Endodermal cell (in vitro differentiated cells): Measurements from ENCODE around the gene HMGCL. TPM values are rescaled to one million over a fixed set of nuclear protein-coding genes. Genes with fewer than 3 reads are reported as not detected.

ENCODE experiments used
- DNase-seq: peaks from one replicate; pipeline ENCODE4 v3.0.0-alpha.2; 2017
- H3K27ac ChIP-seq: 2 replicates; pipeline ENCODE4 v1.5.1; 2013; ENCODE audit warnings: mild to moderate bottlenecking, low read depth, low read length, moderate library complexity
- H3K27me3 ChIP-seq: 2 replicates; pipeline ENCODE4 v1.6.1; 2013; ENCODE audit warnings: mild to moderate bottlenecking, low read length, moderate library complexity; ENCODE audit not compliant: insufficient read depth, control insufficient read depth, poor library complexity, severe bottlenecking
- H3K36me3 ChIP-seq: 2 replicates; pipeline ENCODE4 v1.7.0; 2013; ENCODE audit warnings: mild to moderate bottlenecking, low read length, moderate library complexity; ENCODE audit not compliant: control insufficient read depth, insufficient read depth
- H3K4me1 ChIP-seq: one replicate; pipeline ENCODE4 v1.7.0; 2013; ENCODE audit warnings: low read length; ENCODE audit not compliant: control insufficient read depth, insufficient read depth
- H3K4me3 ChIP-seq: 2 replicates; pipeline ENCODE4 v1.5.1; 2013; ENCODE audit warnings: mild to moderate bottlenecking, low read length, moderate library complexity
- H3K9ac ChIP-seq: 2 replicates; pipeline ENCODE4 v1.6.1; 2013; ENCODE audit warnings: mild to moderate bottlenecking, low read length, moderate library complexity; ENCODE audit not compliant: poor library complexity, severe bottlenecking; ENCODE audit errors: extremely low read depth
- H3K9me3 ChIP-seq: 2 replicates; pipeline ENCODE4 v1.6.1; 2013; ENCODE audit warnings: mild to moderate bottlenecking, low read length, moderate library complexity; ENCODE audit not compliant: control insufficient read depth
- H3K27ac Mint-ChIP-seq: 2 replicates; pipeline ENCODE4 v1.8.0; 2020; ENCODE audit warnings: mixed read lengths
- H3K27me3 Mint-ChIP-seq: 2 replicates; pipeline ENCODE4 v1.8.0; 2021; ENCODE audit warnings: mild to moderate bottlenecking, mixed read lengths; ENCODE audit not compliant: insufficient read depth
- H3K36me3 Mint-ChIP-seq: 2 replicates; pipeline ENCODE4 v1.8.0; 2020; ENCODE audit warnings: low read depth, mixed read lengths
- H3K4me1 Mint-ChIP-seq: 2 replicates; pipeline ENCODE4 v1.8.0; 2020; ENCODE audit warnings: mixed read lengths
- H3K4me3 Mint-ChIP-seq: 2 replicates; pipeline ENCODE4 v1.8.0; 2020; ENCODE audit warnings: mild to moderate bottlenecking, moderate library complexity, mixed read lengths
- H3K9me3 Mint-ChIP-seq: 2 replicates; pipeline ENCODE4 v1.8.0; 2020; ENCODE audit warnings: mild to moderate bottlenecking, mixed read lengths
- CTCF ChIP-seq: fragments of 200-600 bp; sonication (generic); conservative IDR thresholded peaks from 2 replicates; pipeline ENCODE4 v1.5.0; 2021; ENCODE audit warnings: antibody characterized with exemption, mild to moderate bottlenecking
- WGBS, 2 experiments: methylation state at CpG; one replicate each; pipeline versions ENCODE4 v1.1.5 to v1.1.7; 2013; ENCODE audit warnings: missing lambda C conversion rate in 2 of 2, mixed read lengths in 1 of 2; ENCODE audit not compliant: insufficient coverage in 1 of 2, insufficient read length in 1 of 2; 5-methylcytosine and 5-hydroxymethylcytosine counted together
- total RNA-seq, 2 donors: library from RNA; stranded (reverse); fragmentation: NEBNext Ultra II Directional in 1 of 2; extraction: Animal tissue kit (Norgen Biotek cat#: 25700) in 1 of 2; gene quantifications; 2 replicates in 1 of 2; 3 replicates in 1 of 2; pipeline ENCODE4 v1.2.1, GENCODE V29; 2021

HMGCL gene
- total RNA-seq, 2 donors from 2014 or later = 24.0 to 41.7 TPM

GRCh38 chr1:23793018-23793781 lies 32.0 kb downstream of the HMGCL start:
- H3K36me3 Mint-ChIP-seq = peaks cover 32% of the 10 kb centered on the region
- no peak overlapping the region for H3K27ac Mint-ChIP-seq
- no peak for DNase-seq
- peaks cover 32% of the 10 kb centered on the region for H3K36me3 ChIP-seq
- no peak for TF ChIP-seq CTCF
- H3K27me3 Mint-ChIP-seq = no peaks in the 10 kb centered on the region
- peaks cover 12% of the 10 kb centered on the region for H3K4me1 Mint-ChIP-seq
- no peak overlapping the region for H3K27ac ChIP-seq
- 94 to 95% methylated on average over 3 to 16 of the region's 16 CpGs for WGBS, 2 experiments
- H3K27me3 ChIP-seq = no peaks in the 10 kb centered on the region
- no peaks in the 10 kb centered on the region for H3K9me3 Mint-ChIP-seq
- no peaks in the 10 kb centered on the region for H3K9me3 ChIP-seq
- no peak overlapping the region for H3K4me3 ChIP-seq
- H3K9ac ChIP-seq = no peak overlapping the region
- peak overlapping the region; percentile 98 for H3K4me3 Mint-ChIP-seq
- peaks cover 4% of the 10 kb centered on the region for H3K4me1 ChIP-seq

GRCh38 chr1:23792151-23792945 lies 32.9 kb downstream of the HMGCL start:
- Mint-ChIP-seq H3K4me3 (peak overlapping the region; percentile 98), H3K27ac (peak overlapping the region; percentile 95), H3K9me3 (no peaks in the 10 kb centered on the region), H3K36me3 (peaks cover 32% of the 10 kb centered on the region), H3K4me1 (peaks cover 12% of the 10 kb centered on the region), H3K27me3 (no peaks in the 10 kb centered on the region)
- Histone ChIP-seq H3K27ac (no peak overlapping the region), H3K36me3 (peaks cover 33% of the 10 kb centered on the region), H3K9ac (peak overlapping the region; percentile 77), H3K4me3 (peak overlapping the region; percentile 98), H3K9me3 (no peaks in the 10 kb centered on the region), H3K27me3 (no peaks in the 10 kb centered on the region), H3K4me1 (peaks cover 4% of the 10 kb centered on the region)
- no peak for TF ChIP-seq CTCF
- no peak for DNase-seq
- WGBS, 2 experiments = 72 to 77% methylated on average over 7 to 18 of the region's 19 CpGs

- no peak for TF ChIP-seq CTCF
- Histone ChIP-seq H3K4me3 (peak overlapping the region; percentile 98), H3K4me1 (peaks cover 4% of the 10 kb centered on the region), H3K27me3 (no peaks in the 10 kb centered on the region), H3K9ac (peak overlapping the region; percentile 77), H3K36me3 (peaks cover 40% of the 10 kb centered on the region), H3K9me3 (no peaks in the 10 kb centered on the region), H3K27ac (no peak overlapping the region)
- Mint-ChIP-seq H3K27ac (peak overlapping the region; percentile 95), H3K4me3 (peak overlapping the region; percentile 98), H3K9me3 (no peaks in the 10 kb centered on the region), H3K36me3 (peaks cover 33% of the 10 kb centered on the region), H3K4me1 (peaks cover 12% of the 10 kb centered on the region), H3K27me3 (no peaks in the 10 kb centered on the region)
- DNase-seq = peak; percentile 85
- 0% methylated on average over 11 to 15 of the region's 15 CpGs for WGBS, 2 experiments
Measured at GRCh38 chr1:23791516-23792047, 33.6 kb downstream of the HMGCL start.
